ENCODE data around the gene AKR1C2.
"Not testable (repeated sequence)": the region's sequence is repeated elsewhere in the genome, so short reads cannot be mapped to it uniquely, and the experiment has no call there.

AKR1C2 gene

GRCh38 chr10:5023177-5023805, 19.6 kb upstream of the AKR1C2 start:
- DNase-seq: no peak

- DNase-seq: not testable (repeated sequence)
Observed at GRCh38 chr10:5021624-5022290, 18.1 kb upstream of the AKR1C2 start.

- not testable (repeated sequence) for DNase-seq
Observed at GRCh38 chr10:5019770-5020612, 16.3 kb upstream of the AKR1C2 start.

- not testable (repeated sequence) for DNase-seq
Observed at GRCh38 chr10:5018671-5019277, 15.1 kb upstream of the AKR1C2 start.

GRCh38 chr10:5018134-5018533, 14.5 kb upstream of the AKR1C2 start:
- DNase-seq: no peak

DNA sequence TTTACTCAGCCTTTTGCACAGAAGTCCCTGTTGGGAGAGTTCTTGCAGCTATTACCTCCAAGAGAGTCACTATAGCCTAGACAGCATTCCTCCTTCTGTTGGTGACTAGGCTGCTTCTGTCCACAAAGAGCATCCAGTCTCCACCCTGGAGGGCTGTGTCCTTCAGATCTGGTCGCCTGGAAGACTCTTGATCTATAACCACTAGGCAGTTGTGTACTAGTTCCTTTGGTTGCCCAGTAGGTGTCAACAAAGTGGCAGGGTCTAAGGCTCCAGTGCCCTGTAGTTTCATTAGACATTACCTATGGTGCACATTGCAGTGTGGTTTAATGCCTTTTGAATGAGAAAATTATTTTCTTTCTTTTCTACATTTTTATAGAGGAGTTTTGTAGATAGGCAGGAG, 11.3 kb upstream of the AKR1C2 start:
- no peak for DNase-seq

- not testable (repeated sequence) for DNase-seq
Observed at GRCh38 chr10:5014200-5014910, 10.7 kb upstream of the AKR1C2 start.

DNA sequence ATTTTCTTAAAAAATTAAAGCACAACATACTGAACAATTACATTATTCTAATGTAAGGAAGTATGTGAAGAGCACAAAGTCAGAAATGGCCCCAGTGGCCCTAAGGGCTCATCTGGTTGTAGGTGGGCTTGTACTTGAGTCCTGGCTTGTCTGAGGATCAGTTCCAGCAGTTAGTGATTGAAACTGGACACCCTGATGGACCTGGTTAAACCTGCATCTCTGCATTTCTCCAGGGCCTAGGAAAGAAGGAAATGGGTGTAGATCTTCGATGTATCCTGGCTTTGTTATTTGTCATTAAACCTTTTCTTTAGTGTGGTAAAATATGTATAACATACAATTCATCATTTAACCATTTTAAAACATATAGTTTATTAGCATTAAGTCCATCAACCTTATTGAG, 9.7 kb upstream of the AKR1C2 start:
- DNase-seq: no peak

DNA sequence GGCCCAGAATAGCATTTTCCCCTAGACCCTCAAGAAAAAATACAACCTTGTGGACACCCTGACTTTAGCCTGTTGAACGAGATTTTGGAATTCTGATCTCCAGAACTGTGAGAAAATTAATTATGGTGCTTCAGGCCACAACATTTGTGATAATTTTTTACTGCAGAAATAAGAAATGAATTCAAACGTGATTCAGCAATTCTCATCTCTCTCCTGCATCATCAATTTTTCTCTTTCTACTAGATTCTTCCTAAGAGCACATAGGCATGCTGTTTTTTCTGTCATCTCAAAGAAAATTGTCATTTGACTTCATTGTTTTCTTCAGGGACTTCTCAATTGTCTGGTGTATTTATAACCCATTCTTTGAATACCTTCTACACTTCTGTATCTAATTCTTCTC, 8.9 kb upstream of the AKR1C2 start:
- DNase-seq: no peak

- not testable (repeated sequence) for DNase-seq
Observed at GRCh38 chr10:5011392-5011791, 7.7 kb upstream of the AKR1C2 start.

DNA sequence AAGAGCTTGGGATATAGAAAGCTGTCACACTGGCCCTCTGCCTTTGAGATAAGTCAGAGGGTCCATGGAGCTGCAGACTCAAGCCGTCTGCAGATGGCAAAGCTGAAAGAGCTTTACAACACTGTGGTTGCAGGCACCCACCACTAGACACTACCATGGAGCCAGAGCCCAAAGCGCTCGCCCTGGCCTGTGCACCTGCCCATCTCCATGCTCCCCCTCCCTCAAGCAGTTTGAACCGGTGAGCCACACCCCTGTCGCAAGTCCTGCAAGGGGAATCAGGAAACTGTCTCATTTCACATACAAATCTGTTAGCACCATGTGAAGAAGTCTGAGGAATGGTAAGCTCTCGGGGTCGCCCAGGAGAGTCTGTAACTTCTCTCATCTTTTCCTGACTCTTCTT, 6.4 kb upstream of the AKR1C2 start:
- DNase-seq: not testable (repeated sequence)

- not testable (repeated sequence) for DNase-seq
Observed at GRCh38 chr10:5008857-5009548, 5.3 kb upstream of the AKR1C2 start.

DNA sequence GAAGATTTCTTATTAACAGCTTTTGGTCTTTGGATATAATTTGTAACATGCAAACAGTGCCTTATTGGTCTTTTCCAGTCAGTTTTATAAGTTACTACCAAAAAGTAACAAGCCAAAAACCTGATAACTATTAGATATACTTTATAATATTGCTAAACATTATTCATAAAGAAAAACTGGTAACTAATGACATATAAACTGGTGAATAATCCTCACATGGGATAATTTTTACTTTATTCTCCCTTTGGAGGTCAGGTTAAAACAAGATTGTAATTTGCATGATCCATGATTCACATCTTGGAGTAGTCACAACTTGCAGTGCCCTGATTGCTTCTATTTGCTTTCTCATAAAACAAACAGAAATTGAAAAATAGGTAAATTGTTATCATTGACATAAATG, 844 bp upstream of the AKR1C2 start:
- not testable (repeated sequence) for DNase-seq

GRCh38 chr10:5004030-5004385, 351 bp upstream of the AKR1C2 start:
- DNase-seq: not testable (repeated sequence)

- DNase-seq: no peak
Observed at GRCh38 chr10:5002013-5002727, 1.5 kb downstream of the AKR1C2 start.

DNA sequence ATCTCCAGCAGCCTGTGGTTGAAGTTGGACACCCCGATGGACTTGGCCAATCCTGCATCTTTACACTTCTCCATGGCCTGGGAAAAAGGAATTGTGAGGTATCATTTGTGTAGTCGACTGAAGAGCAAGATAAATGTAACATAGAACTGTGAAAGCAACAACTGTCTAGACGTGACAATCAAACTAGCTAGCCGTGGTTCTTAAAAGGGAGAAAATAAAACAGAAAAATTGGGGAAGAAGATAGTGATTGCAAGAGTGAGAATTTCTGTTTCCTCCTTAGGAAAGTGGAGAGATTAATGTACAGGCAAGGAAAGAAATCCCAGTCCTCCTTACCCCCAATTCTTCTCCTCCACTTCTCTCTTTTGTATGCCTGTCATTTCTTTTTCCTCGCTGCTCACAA, 5.0 kb downstream of the AKR1C2 start:
- no peak for DNase-seq

DNA sequence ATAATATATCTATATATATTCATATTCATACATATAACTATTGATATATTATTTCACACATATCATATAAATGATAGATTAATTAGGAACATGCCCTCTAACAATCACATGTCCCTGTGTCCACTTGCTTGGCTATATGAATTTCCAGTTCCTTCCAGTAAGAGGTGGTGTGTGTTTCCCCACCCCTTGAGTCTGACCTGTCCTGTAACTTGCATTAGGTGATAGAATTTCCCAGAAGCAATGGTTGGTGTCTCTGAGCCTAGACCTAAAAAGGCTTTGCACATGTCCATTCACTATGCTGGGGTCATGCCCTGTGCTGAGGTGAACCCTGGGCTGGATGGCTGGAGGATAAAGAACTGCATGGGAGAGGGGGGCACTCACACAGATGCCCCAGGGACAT, 9.4 kb downstream of the AKR1C2 start:
- not testable (repeated sequence) for DNase-seq

GRCh38 chr10:4992564-4992963, 11.1 kb downstream of the AKR1C2 start:
- DNase-seq: not testable (repeated sequence)

DNA sequence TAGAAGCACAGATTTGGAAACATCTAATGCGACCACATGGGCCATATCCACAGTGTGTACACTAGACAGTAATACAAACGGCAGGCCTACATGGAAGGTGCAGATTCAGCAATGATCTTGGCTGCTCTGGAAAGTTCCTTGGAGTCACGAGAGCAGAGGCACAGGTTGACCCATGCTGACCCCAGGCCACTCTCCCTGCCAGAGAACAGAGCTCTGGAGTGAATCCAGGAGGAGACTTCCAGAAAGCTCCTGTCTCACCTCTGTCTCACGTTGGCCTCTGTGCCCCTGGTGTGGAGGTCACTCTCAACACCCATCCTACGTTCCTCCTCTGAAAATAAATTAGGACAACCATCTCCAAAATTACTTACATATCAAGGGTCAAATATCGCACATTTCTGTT, 12.2 kb downstream of the AKR1C2 start:
- DNase-seq: not testable (repeated sequence)

DNA sequence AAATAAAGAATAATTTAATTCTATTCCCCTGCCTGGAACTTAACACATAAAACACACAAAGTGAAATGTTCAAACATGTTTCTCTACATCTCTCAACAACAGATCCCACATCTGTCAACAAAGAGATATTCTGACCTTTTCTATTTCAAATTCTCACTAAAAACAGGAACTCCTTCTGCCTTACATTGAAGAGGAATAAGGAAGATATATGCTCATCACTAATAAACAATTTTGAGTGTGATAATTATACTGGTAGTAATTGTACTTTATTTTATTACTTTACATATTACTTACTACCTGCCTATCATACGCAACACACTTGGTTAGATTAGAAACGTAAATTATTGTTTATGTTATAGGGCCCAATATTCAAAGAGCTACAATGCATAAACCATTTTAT, 13.4 kb downstream of the AKR1C2 start:
- DNase-seq: no peak

GRCh38 chr10:4988000-4988641, 15.5 kb downstream of the AKR1C2 start:
- not testable (repeated sequence) for DNase-seq

Measured in stimulated activated naive CD4-positive, alpha-beta T cell (primary cell).